ENCODE results near the gene GALNT10.

GRCh38 chr5:154288145-154288544 lies 97.6 kb downstream of the GALNT10 start:
- no peak for TF ChIP-seq ARNT (IDR thresholded peaks at IDR 0.05)
- no peak for TF ChIP-seq BHLHE40 (IDR thresholded peaks at IDR 0.05; ENCODE audit: borderline replicate concordance)
